ENCODE results near the gene ARG2.
"Not testable (repeated sequence)": the region's sequence is repeated elsewhere in the genome, so short reads cannot be mapped to it uniquely, and the experiment has no call there.

DNA sequence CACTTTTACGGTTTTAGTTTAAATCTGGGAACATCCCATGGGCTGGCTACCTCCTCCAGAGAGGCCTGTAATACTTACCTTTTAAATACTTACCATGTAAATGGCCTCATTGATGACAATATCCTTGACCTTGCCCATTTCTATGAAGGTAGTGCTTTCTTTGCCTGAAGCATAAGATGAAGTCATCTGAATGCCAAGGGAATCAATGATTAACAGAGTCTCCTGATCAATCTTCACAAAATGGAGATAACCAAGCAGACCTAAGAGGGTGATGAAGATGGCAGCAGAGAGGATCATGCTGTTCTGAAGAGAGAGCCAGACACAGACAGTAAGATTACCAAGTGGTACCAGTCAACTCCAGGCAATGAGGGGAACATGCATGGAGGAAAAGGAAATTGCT is 26.1 kb upstream of the ARG2 start:
- not testable (repeated sequence) for TF ChIP-seq POLR2AphosphoS5 (IDR thresholded peaks at IDR 0.05)
- TF ChIP-seq, protein P1, sequence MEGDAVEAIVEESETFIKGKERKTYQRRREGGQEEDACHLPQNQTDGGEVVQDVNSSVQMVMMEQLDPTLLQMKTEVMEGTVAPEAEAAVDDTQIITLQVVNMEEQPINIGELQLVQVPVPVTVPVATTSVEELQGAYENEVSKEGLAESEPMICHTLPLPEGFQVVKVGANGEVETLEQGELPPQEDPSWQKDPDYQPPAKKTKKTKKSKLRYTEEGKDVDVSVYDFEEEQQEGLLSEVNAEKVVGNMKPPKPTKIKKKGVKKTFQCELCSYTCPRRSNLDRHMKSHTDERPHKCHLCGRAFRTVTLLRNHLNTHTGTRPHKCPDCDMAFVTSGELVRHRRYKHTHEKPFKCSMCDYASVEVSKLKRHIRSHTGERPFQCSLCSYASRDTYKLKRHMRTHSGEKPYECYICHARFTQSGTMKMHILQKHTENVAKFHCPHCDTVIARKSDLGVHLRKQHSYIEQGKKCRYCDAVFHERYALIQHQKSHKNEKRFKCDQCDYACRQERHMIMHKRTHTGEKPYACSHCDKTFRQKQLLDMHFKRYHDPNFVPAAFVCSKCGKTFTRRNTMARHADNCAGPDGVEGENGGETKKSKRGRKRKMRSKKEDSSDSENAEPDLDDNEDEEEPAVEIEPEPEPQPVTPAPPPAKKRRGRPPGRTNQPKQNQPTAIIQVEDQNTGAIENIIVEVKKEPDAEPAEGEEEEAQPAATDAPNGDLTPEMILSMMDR (IDR thresholded peaks at IDR 0.05) = not testable (repeated sequence)
